Measurements from ENCODE around the gene DUSP8.

Gene DUSP8

GRCh38 chr11:1565904-1566247 lies 6.2 kb downstream of the DUSP8 start:
- no peak for DNase-seq (ENCODE audit: low spot score)

- DNase-seq (ENCODE audit: low spot score): no peak
Measured at GRCh38 chr11:1565173-1565903, 6.7 kb downstream of the DUSP8 start.

GRCh38 chr11:1564535-1565172 lies 7.4 kb downstream of the DUSP8 start:
- DNase-seq (ENCODE audit: low spot score): peak; percentile 90

GRCh38 chr11:1563697-1564534 lies 8.2 kb downstream of the DUSP8 start:
- DNase-seq (ENCODE audit: low spot score): no peak

GRCh38 chr11:1563149-1563638 lies 8.9 kb downstream of the DUSP8 start:
- no peak for DNase-seq (ENCODE audit: low spot score)

GRCh38 chr11:1562469-1563148 lies 9.5 kb downstream of the DUSP8 start:
- DNase-seq (ENCODE audit: low spot score): no peak

- DNase-seq (ENCODE audit: low spot score): no peak
Measured at GRCh38 chr11:1561955-1562354, 10.1 kb downstream of the DUSP8 start.

- DNase-seq (ENCODE audit: low spot score): no peak
Measured at GRCh38 chr11:1561266-1561665, 10.8 kb downstream of the DUSP8 start.

- DNase-seq (ENCODE audit: low spot score): no peak
Measured at GRCh38 chr11:1560649-1561251, 11.3 kb downstream of the DUSP8 start.

GRCh38 chr11:1560002-1560648 lies 11.9 kb downstream of the DUSP8 start:
- no peak for DNase-seq (ENCODE audit: low spot score)

- peak; percentile 92 for DNase-seq (ENCODE audit: low spot score)
Measured at GRCh38 chr11:1559111-1559951, 12.7 kb downstream of the DUSP8 start.

- no peak for DNase-seq (ENCODE audit: low spot score)
Measured at GRCh38 chr11:1558775-1559110, 13.3 kb downstream of the DUSP8 start.

- DNase-seq (ENCODE audit: low spot score): peak; percentile 91
Measured at GRCh38 chr11:1557904-1558774, 13.9 kb downstream of the DUSP8 start.

GRCh38 chr11:1557051-1557884 lies 14.8 kb downstream of the DUSP8 start:
- DNase-seq (ENCODE audit: low spot score): no peak

GRCh38 chr11:1556278-1556902 lies 15.7 kb downstream of the DUSP8 start:
- no peak for DNase-seq (ENCODE audit: low spot score)

GRCh38 chr11:1555713-1556153 lies 16.3 kb downstream of the DUSP8 start:
- DNase-seq (ENCODE audit: low spot score): no peak

GRCh38 chr11:1554981-1555712 lies 16.9 kb downstream of the DUSP8 start:
- no peak for DNase-seq (ENCODE audit: low spot score)

Measured in GM03348 (cell line).